Natural killer cell (primary cell): ENCODE data around the gene CALD1. TPM values are rescaled to one million over a fixed set of nuclear protein-coding genes. Genes with fewer than 3 reads are reported as not detected.

Source experiments
- ATAC-seq, 3 donors: fragments of 150-1000 bp in 2 of 3; fragments of 200-7000 bp in 1 of 3; cut with Tn5 transposase; 1 replicate in 1 of 3; 2 replicates in 2 of 3; pipeline ENCODE4 v1.10.0; 2021; ENCODE audit warnings: mild to moderate bottlenecking in 2 of 3, moderate library complexity in 2 of 3
- DNase-seq, 2 donors: peaks; one replicate each; pipeline versions ENCODE4 v3.0.0 to v3.0.0-alpha.2; 2013 to 2021; ENCODE audit warnings: mixed read lengths in 1 of 2
- H3K27ac ChIP-seq: one replicate; pipeline ENCODE4 v1.5.1; 2013; ENCODE audit warnings: mild to moderate bottlenecking, low read length
- H3K27me3 ChIP-seq: one replicate; pipeline ENCODE4 v1.6.1; 2013; ENCODE audit warnings: low read length; ENCODE audit not compliant: control insufficient read depth, insufficient read depth
- H3K36me3 ChIP-seq: one replicate; pipeline ENCODE4 v1.6.1; 2013; ENCODE audit warnings: low read length; ENCODE audit not compliant: control insufficient read depth, insufficient read depth
- H3K4me1 ChIP-seq: one replicate; pipeline ENCODE4 v1.6.1; 2013; ENCODE audit warnings: low read length; ENCODE audit not compliant: control insufficient read depth, insufficient read depth
- H3K4me3 ChIP-seq: one replicate; pipeline ENCODE4 v1.5.1; 2013; ENCODE audit warnings: low read length
- H3K9me3 ChIP-seq: one replicate; pipeline ENCODE4 v1.6.1; 2013; ENCODE audit warnings: low read length; ENCODE audit not compliant: control insufficient read depth, insufficient read depth
- H3K27ac Mint-ChIP-seq, 2 donors: one replicate each; pipeline ENCODE4 v1.8.0; 2022; ENCODE audit warnings: mild to moderate bottlenecking in 2 of 2, mixed read lengths in 2 of 2, moderate library complexity in 1 of 2
- H3K27me3 Mint-ChIP-seq, 2 donors: one replicate each; pipeline ENCODE4 v1.8.0; 2022; ENCODE audit warnings: low read depth in 2 of 2, mixed read lengths in 2 of 2
- H3K36me3 Mint-ChIP-seq: one replicate; pipeline ENCODE4 v1.8.0; 2022; ENCODE audit warnings: mixed read lengths
- H3K4me1 Mint-ChIP-seq, 2 donors: one replicate each; pipeline ENCODE4 v1.8.0; 2022; ENCODE audit warnings: mixed read lengths in 2 of 2
- H3K4me3 Mint-ChIP-seq: one replicate; pipeline ENCODE4 v1.8.0; 2022; ENCODE audit warnings: mild to moderate bottlenecking, moderate library complexity, mixed read lengths
- H3K9me3 Mint-ChIP-seq, 2 donors: one replicate each; pipeline ENCODE4 v1.8.0; 2022; ENCODE audit warnings: mixed read lengths in 2 of 2
- WGBS: methylation state at CpG from one replicate; pipeline ENCODE4 v1.1.7; 2013; ENCODE audit warnings: missing lambda C conversion rate; ENCODE audit not compliant: insufficient coverage; 5-methylcytosine and 5-hydroxymethylcytosine counted together
- intact Hi-C: fragments of 100-400 bp; cut with micrococcal nuclease; formaldehyde crosslinking; loops from one replicate; pipeline ENCODE4 v1.14.2; 2022
- total RNA-seq, 4 donors: library from RNA; stranded (reverse); fragments of 120-200 nt in 1 of 4; gene quantifications; one replicate each; pipeline versions ENCODE4 v1.2.3 to v1.2.4, GENCODE V29; 2013 to 2022
- TF ChIP-seq, protein P1 (sequence below): fragments of 200-600 bp; IDR thresholded peaks from one replicate; pipeline ENCODE4 v1.8.0; 2022; ENCODE audit warnings: antibody characterized with exemption

Gene CALD1
- total RNA-seq, 3 donors from 2014 or later (not counting 1 experiment from before 2014, with no cell fraction given), result 0.14 to 2.5 (median 1.0) TPM

DNA sequence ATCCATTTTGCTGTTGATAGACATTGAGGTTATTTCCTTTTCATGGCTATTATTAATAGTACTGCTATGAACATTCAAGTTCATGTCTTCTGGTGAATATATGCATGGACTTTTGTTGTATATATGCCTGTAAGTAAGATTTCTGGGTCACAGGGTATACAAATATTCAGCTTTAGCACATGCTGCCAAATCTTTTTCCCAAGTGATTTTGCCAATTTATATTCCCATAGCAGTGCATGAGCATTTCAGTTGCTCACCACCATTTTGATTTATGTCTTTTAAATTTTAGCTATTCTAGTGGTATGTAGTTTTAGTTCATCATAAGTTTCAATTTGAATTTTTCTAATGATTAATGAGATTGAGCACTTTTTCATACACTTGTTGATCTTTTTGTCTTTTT is 59.9 kb downstream of the CALD1 start:
- no peak for ATAC-seq
- Mint-ChIP-seq H3K27me3 (peaks cover 12 to 23% of the 10 kb centered on the region in 2 donors), H3K9me3 (no peaks in the 10 kb centered on the region), H3K4me3 (no peak overlapping the region), H3K27ac (no peak overlapping the region), H3K36me3 (no peaks in the 10 kb centered on the region), H3K4me1 (no peaks in the 10 kb centered on the region)
- Histone ChIP-seq H3K36me3 (no peaks in the 10 kb centered on the region), H3K27me3 (no peaks in the 10 kb centered on the region), H3K4me1 (no peaks in the 10 kb centered on the region), H3K4me3 (no peak overlapping the region), H3K27ac (no peak overlapping the region), H3K9me3 (no peaks in the 10 kb centered on the region)
- TF ChIP-seq, protein P1, sequence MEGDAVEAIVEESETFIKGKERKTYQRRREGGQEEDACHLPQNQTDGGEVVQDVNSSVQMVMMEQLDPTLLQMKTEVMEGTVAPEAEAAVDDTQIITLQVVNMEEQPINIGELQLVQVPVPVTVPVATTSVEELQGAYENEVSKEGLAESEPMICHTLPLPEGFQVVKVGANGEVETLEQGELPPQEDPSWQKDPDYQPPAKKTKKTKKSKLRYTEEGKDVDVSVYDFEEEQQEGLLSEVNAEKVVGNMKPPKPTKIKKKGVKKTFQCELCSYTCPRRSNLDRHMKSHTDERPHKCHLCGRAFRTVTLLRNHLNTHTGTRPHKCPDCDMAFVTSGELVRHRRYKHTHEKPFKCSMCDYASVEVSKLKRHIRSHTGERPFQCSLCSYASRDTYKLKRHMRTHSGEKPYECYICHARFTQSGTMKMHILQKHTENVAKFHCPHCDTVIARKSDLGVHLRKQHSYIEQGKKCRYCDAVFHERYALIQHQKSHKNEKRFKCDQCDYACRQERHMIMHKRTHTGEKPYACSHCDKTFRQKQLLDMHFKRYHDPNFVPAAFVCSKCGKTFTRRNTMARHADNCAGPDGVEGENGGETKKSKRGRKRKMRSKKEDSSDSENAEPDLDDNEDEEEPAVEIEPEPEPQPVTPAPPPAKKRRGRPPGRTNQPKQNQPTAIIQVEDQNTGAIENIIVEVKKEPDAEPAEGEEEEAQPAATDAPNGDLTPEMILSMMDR, result no peak
- DNase-seq, result no peak
- intact Hi-C loops, result no loop called here

- Histone ChIP-seq H3K27ac (no peak overlapping the region), H3K4me1 (no peaks in the 10 kb centered on the region), H3K27me3 (no peaks in the 10 kb centered on the region), H3K36me3 (no peaks in the 10 kb centered on the region), H3K9me3 (no peaks in the 10 kb centered on the region), H3K4me3 (no peak overlapping the region)
- TF ChIP-seq, protein P1, result no peak
- no peaks in the 10 kb centered on the region for H3K9me3 Mint-ChIP-seq
- H3K36me3 Mint-ChIP-seq, result no peaks in the 10 kb centered on the region
- H3K27me3 Mint-ChIP-seq, result peaks cover 16 to 33% of the 10 kb centered on the region in 2 donors
- intact Hi-C loops, result no loop called here
- H3K4me3 Mint-ChIP-seq, result no peak overlapping the region
- H3K27ac Mint-ChIP-seq, result no peak overlapping the region
- DNase-seq (no peak), ATAC-seq (no peak)
- no peaks in the 10 kb centered on the region for H3K4me1 Mint-ChIP-seq
Observed at GRCh38 chr7:134842062-134842461, 62.6 kb downstream of the CALD1 start.

- ATAC-seq (no peak), DNase-seq (no peak)
- Mint-ChIP-seq H3K27me3 (peaks cover 16 to 34% of the 10 kb centered on the region in 2 donors), H3K9me3 (no peaks in the 10 kb centered on the region), H3K36me3 (no peaks in the 10 kb centered on the region), H3K4me3 (no peak overlapping the region), H3K27ac (no peak overlapping the region), H3K4me1 (no peaks in the 10 kb centered on the region)
- H3K4me1 ChIP-seq, result no peaks in the 10 kb centered on the region
- intact Hi-C loops, result no loop called here
- TF ChIP-seq, protein P1, result no peak
- H3K9me3 ChIP-seq, result no peaks in the 10 kb centered on the region
- H3K4me3 ChIP-seq, result no peak overlapping the region
- H3K27ac ChIP-seq, result no peak overlapping the region
- no peaks in the 10 kb centered on the region for H3K27me3 ChIP-seq
- H3K36me3 ChIP-seq, result no peaks in the 10 kb centered on the region
- 87% methylated on average over 8 of the region's 8 CpGs for WGBS
Observed at GRCh38 chr7:134842886-134843430, 63.5 kb downstream of the CALD1 start.

DNA sequence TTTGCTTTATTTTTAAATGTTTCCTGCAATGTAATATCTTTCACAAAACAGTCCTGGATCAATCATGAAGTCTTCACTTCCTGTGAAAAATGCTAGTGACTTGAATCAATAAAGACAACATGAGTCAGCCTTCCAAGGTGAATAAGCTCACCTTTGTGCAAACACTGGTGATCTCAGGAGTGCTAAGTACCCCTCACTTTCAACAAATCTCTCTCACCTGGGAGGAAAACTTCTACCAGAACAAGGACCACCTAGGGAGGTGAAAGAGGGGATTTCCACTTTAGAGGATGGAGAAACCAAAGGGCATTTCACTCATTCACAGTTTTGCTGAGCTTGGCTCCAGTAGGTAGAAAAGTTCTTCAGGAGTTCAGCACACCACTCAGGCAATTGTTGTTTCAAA is 64.8 kb downstream of the CALD1 start:
- no peaks in the 10 kb centered on the region for H3K27me3 ChIP-seq
- no peaks in the 10 kb centered on the region for H3K4me1 Mint-ChIP-seq
- H3K9me3 Mint-ChIP-seq, result no peaks in the 10 kb centered on the region
- TF ChIP-seq, protein P1, result no peak
- intact Hi-C loops, result no loop called here
- H3K27ac Mint-ChIP-seq, result no peak overlapping the region
- DNase-seq (no peak), ATAC-seq (no peak)
- no peaks in the 10 kb centered on the region for H3K4me1 ChIP-seq
- no peaks in the 10 kb centered on the region for H3K9me3 ChIP-seq
- H3K36me3 ChIP-seq, result no peaks in the 10 kb centered on the region
- H3K36me3 Mint-ChIP-seq, result no peaks in the 10 kb centered on the region
- no peak overlapping the region for H3K4me3 ChIP-seq
- H3K4me3 Mint-ChIP-seq, result no peak overlapping the region
- peaks cover 14 to 34% of the 10 kb centered on the region in 2 donors for H3K27me3 Mint-ChIP-seq
- H3K27ac ChIP-seq, result no peak overlapping the region
